HEK293 (cell line): Measurements from ENCODE around the gene HUWE1.
"Not testable (repeated sequence)": the region's sequence is repeated elsewhere in the genome, so short reads cannot be mapped to it uniquely, and the experiment has no call there.

Experiments used
- HOXC10 ChIP-seq: sonication (generic); formaldehyde crosslinking; IDR thresholded peaks from 2 replicates; pipeline ENCODE4 v1.8.1; 2023; ENCODE audit warnings: mild to moderate bottlenecking, missing genetic modification reagents
- ZNF701 ChIP-seq: fragments of 450-650 bp; formaldehyde crosslinking; IDR thresholded peaks from 2 replicates; pipeline ENCODE4 v1.5.1; 2016; ENCODE audit warnings: missing biosample characterization, missing genetic modification characterization
- TF ChIP-seq, protein P1 (sequence below): fragments of 450-650 bp; formaldehyde crosslinking; IDR thresholded peaks from 2 replicates; pipeline ENCODE4 v1.5.1; 2016; ENCODE audit warnings: missing biosample characterization, missing genetic modification characterization
- TF ChIP-seq, protein P2 (sequence below): fragments of 450-650 bp; formaldehyde crosslinking; IDR thresholded peaks from 2 replicates; pipeline ENCODE4 v1.5.1; 2017; ENCODE audit warnings: missing biosample characterization, missing genetic modification characterization

DNA sequence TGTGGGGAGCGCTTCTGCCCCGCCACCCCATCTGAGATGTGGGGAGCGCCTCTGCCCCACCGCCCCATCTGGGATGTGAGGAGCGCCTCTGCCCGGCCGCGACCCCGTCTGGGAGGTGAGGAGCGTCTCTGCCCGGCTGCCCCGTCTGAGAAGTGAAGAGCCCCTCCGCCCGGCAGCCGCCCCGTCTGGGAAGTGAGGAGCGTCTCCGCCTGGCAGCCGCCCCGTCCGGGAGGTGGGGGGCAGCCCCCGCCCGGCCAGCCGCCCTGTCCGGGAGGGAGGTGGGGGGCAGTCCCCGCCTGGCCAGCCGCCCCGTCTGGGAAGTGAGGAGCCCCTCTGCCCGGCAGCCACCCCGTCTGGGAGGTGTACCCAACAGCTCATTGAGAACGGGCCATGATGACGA lies 35.1 kb upstream of the HUWE1 start:
- TF ChIP-seq, protein P1, sequence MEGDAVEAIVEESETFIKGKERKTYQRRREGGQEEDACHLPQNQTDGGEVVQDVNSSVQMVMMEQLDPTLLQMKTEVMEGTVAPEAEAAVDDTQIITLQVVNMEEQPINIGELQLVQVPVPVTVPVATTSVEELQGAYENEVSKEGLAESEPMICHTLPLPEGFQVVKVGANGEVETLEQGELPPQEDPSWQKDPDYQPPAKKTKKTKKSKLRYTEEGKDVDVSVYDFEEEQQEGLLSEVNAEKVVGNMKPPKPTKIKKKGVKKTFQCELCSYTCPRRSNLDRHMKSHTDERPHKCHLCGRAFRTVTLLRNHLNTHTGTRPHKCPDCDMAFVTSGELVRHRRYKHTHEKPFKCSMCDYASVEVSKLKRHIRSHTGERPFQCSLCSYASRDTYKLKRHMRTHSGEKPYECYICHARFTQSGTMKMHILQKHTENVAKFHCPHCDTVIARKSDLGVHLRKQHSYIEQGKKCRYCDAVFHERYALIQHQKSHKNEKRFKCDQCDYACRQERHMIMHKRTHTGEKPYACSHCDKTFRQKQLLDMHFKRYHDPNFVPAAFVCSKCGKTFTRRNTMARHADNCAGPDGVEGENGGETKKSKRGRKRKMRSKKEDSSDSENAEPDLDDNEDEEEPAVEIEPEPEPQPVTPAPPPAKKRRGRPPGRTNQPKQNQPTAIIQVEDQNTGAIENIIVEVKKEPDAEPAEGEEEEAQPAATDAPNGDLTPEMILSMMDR (tag by site-specific recombination): not testable (repeated sequence)
- TF ChIP-seq HOXC10 (CRISPR knock-in tag); ZNF701 (tag by site-specific recombination): not testable (repeated sequence)
- TF ChIP-seq, protein P2, sequence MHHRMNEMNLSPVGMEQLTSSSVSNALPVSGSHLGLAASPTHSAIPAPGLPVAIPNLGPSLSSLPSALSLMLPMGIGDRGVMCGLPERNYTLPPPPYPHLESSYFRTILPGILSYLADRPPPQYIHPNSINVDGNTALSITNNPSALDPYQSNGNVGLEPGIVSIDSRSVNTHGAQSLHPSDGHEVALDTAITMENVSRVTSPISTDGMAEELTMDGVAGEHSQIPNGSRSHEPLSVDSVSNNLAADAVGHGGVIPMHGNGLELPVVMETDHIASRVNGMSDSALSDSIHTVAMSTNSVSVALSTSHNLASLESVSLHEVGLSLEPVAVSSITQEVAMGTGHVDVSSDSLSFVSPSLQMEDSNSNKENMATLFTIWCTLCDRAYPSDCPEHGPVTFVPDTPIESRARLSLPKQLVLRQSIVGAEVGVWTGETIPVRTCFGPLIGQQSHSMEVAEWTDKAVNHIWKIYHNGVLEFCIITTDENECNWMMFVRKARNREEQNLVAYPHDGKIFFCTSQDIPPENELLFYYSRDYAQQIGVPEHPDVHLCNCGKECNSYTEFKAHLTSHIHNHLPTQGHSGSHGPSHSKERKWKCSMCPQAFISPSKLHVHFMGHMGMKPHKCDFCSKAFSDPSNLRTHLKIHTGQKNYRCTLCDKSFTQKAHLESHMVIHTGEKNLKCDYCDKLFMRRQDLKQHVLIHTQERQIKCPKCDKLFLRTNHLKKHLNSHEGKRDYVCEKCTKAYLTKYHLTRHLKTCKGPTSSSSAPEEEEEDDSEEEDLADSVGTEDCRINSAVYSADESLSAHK (tag by site-specific recombination): not testable (repeated sequence)
